ENCODE results near the gene FNDC5.

The FNDC5 gene

GRCh38 chr1:32884032-32884372 lies 13.3 kb upstream of the FNDC5 start:
- DNase-seq (ENCODE audit: low read depth), result no peak

GRCh38 chr1:32883338-32884031 lies 12.8 kb upstream of the FNDC5 start:
- no peak for DNase-seq (ENCODE audit: low read depth)

GRCh38 chr1:32881871-32882850 lies 11.4 kb upstream of the FNDC5 start:
- no peak for DNase-seq (ENCODE audit: low read depth)

- DNase-seq (ENCODE audit: low read depth), result no peak
Measured at GRCh38 chr1:32881291-32881690, 10.6 kb upstream of the FNDC5 start.

- no peak for DNase-seq (ENCODE audit: low read depth)
Measured at GRCh38 chr1:32878637-32879041, 7.9 kb upstream of the FNDC5 start.

GRCh38 chr1:32878183-32878582 lies 7.5 kb upstream of the FNDC5 start:
- no peak for DNase-seq (ENCODE audit: low read depth)

GRCh38 chr1:32877211-32878110 lies 6.7 kb upstream of the FNDC5 start:
- DNase-seq (ENCODE audit: low read depth), result no peak

GRCh38 chr1:32876341-32877210 lies 5.9 kb upstream of the FNDC5 start:
- no peak for DNase-seq (ENCODE audit: low read depth)

GRCh38 chr1:32874860-32875752 lies 4.4 kb upstream of the FNDC5 start:
- no peak for DNase-seq (ENCODE audit: low read depth)

GRCh38 chr1:32873484-32873883 lies 2.8 kb upstream of the FNDC5 start:
- no peak for DNase-seq (ENCODE audit: low read depth)

- no peak for DNase-seq (ENCODE audit: low read depth)
Measured at GRCh38 chr1:32872192-32872460, 1.4 kb upstream of the FNDC5 start.

GRCh38 chr1:32871364-32872191 lies 866 bp upstream of the FNDC5 start:
- DNase-seq (ENCODE audit: low read depth), result no peak

- DNase-seq (ENCODE audit: low read depth), result no peak
Measured at GRCh38 chr1:32869923-32870614, 643 bp downstream of the FNDC5 start.

- DNase-seq (ENCODE audit: low read depth), result no peak
Measured at GRCh38 chr1:32868806-32869455, 1.8 kb downstream of the FNDC5 start.

- no peak for DNase-seq (ENCODE audit: low read depth)
Measured at GRCh38 chr1:32868085-32868484, 2.6 kb downstream of the FNDC5 start.

- DNase-seq (ENCODE audit: low read depth), result no peak
Measured at GRCh38 chr1:32867671-32868070, 3.0 kb downstream of the FNDC5 start.

GRCh38 chr1:32867151-32867550 lies 3.6 kb downstream of the FNDC5 start:
- DNase-seq (ENCODE audit: low read depth), result no peak

GRCh38 chr1:32865639-32866405 lies 4.9 kb downstream of the FNDC5 start:
- DNase-seq (ENCODE audit: low read depth), result no peak

Data from HS-27A (cell line).